HAP-1 (cell line): ENCODE data around the gene PIGB.
"Not testable (repeated sequence)": the region's sequence is repeated elsewhere in the genome, so short reads cannot be mapped to it uniquely, and the experiment has no call there.

Experiments
- DNase-seq, 2 experiments: peaks; one replicate each; pipeline ENCODE4 v3.0.0-alpha.2; 2016 to 2020; ENCODE audit warnings: low spot score in 2 of 2
- H3K27me3 ChIP-seq: fragments of 250-450 bp; sonication (Bioruptor Pico); 2 replicates; pipeline ENCODE4 v1.5.1; 2020; ENCODE audit warnings: low read depth, mild to moderate bottlenecking, moderate library complexity
- H3K36me3 ChIP-seq: fragments of 250-450 bp; sonication (Bioruptor Pico); replicated peaks from 2 replicates; pipeline ENCODE4 v1.5.1; 2020; ENCODE audit warnings: mild to moderate bottlenecking
- H3K4me1 ChIP-seq: fragments of 250-450 bp; sonication (Bioruptor Pico); 2 replicates; pipeline ENCODE4 v1.5.1; 2020; ENCODE audit warnings: mild to moderate bottlenecking
- H3K4me3 ChIP-seq: fragments of 250-450 bp; sonication (Bioruptor Pico); 2 replicates; pipeline ENCODE4 v1.5.1; 2020; ENCODE audit warnings: mild to moderate bottlenecking, moderate library complexity
- H3K9me3 ChIP-seq: fragments of 250-450 bp; sonication (Bioruptor Pico); 2 replicates; pipeline ENCODE4 v1.5.1; 2020; ENCODE audit warnings: mild to moderate bottlenecking, moderate library complexity
- in situ Hi-C: fragments of 300-500 bp; cut with MboI; formaldehyde crosslinking; loops from 3 replicates; pipeline ENCODE4 v1.14.3; 2020; ENCODE audit warnings: low sequenced_read_pairs, inconsistent platforms, mixed read lengths

The PIGB gene

GRCh38 chr15:55286442-55287189 is 32.4 kb upstream of the PIGB start:
- not testable (repeated sequence) for DNase-seq, H3K27me3 ChIP-seq, H3K9me3 ChIP-seq, H3K4me3 ChIP-seq, H3K4me1 ChIP-seq, H3K36me3 ChIP-seq
- in situ Hi-C loops: loop anchor here (5.0 kb wide), 1 partner anchor 69 kb away; no protein-coding TSS in a partner anchor

GRCh38 chr15:55288006-55288717 is 30.9 kb upstream of the PIGB start:
- Histone ChIP-seq H3K27me3 (no peaks in the 10 kb centered on the region), H3K4me3 (0 out of 2 replicates have a peak overlapping the region, but pooled peaks have one; percentile 57), H3K36me3 (no peaks in the 10 kb centered on the region), H3K4me1 (peaks cover 6% of the 10 kb centered on the region), H3K9me3 (no peaks in the 10 kb centered on the region)
- in situ Hi-C loops: loop anchor here (5.0 kb wide), 1 partner anchor 71 kb away; no protein-coding TSS in a partner anchor
- DNase-seq: no peak

GRCh38 chr15:55289011-55289745 is 29.8 kb upstream of the PIGB start:
- no peaks in the 10 kb centered on the region for H3K27me3 ChIP-seq
- in situ Hi-C loops: loop anchor here (5.0 kb wide), 1 partner anchor 72 kb away; no protein-coding TSS in a partner anchor
- H3K9me3 ChIP-seq: no peaks in the 10 kb centered on the region
- peak overlapping the region; percentile 57 for H3K4me3 ChIP-seq
- H3K4me1 ChIP-seq: peaks cover 6% of the 10 kb centered on the region
- H3K36me3 ChIP-seq: no peaks in the 10 kb centered on the region
- DNase-seq: peak; percentile 3 to 27

GRCh38 chr15:55289746-55290527 is 29.1 kb upstream of the PIGB start, which contains the start of gene RAB27A:
TSS of gene RAB27A (minus strand) at chr15:55289813. CDS start at chr15:55234934, 54,879 bp downstream.
- Histone ChIP-seq H3K36me3 (no peaks in the 10 kb centered on the region), H3K4me1 (peaks cover 6% of the 10 kb centered on the region), H3K27me3 (no peaks in the 10 kb centered on the region), H3K9me3 (no peaks in the 10 kb centered on the region), H3K4me3 (peak within 1 kb of the TSS; percentile 57)
- peak; percentile 67 to 84 for DNase-seq
- in situ Hi-C loops: loop anchor here (5.0 kb wide), 1 partner anchor 73 kb away; no protein-coding TSS in a partner anchor

GRCh38 chr15:55290528-55291057 is 28.4 kb upstream of the PIGB start:
- DNase-seq: peak; percentile 70 to 88

GRCh38 chr15:55297315-55297714 is 21.7 kb upstream of the PIGB start:
- Histone ChIP-seq H3K36me3 (no peaks in the 10 kb centered on the region), H3K4me3 (no peak overlapping the region), H3K27me3 (no peaks in the 10 kb centered on the region), H3K4me1 (no peaks in the 10 kb centered on the region), H3K9me3 (no peaks in the 10 kb centered on the region)
- no peak for DNase-seq
- in situ Hi-C loops: no loop called here

More at GRCh38 chr15:55290528-55291057, 28.4 kb upstream of the PIGB start:
- H3K4me1 ChIP-seq: peaks cover 6% of the 10 kb centered on the region
- no peaks in the 10 kb centered on the region for H3K27me3 ChIP-seq
- peak overlapping the region; percentile 57 for H3K4me3 ChIP-seq
- in situ Hi-C loops: no loop called here
- H3K9me3 ChIP-seq: no peaks in the 10 kb centered on the region
- no peaks in the 10 kb centered on the region for H3K36me3 ChIP-seq

GRCh38 chr15:55302801-55303200 is 16.2 kb upstream of the PIGB start:
- H3K27me3 ChIP-seq, H3K9me3 ChIP-seq, DNase-seq, in situ Hi-C loops, H3K4me1 ChIP-seq, H3K4me3 ChIP-seq, H3K36me3 ChIP-seq: not testable (repeated sequence)

- DNase-seq: no peak
- Histone ChIP-seq H3K4me3 (peak overlapping the region; percentile 66), H3K27me3 (no peaks in the 10 kb centered on the region), H3K9me3 (no peaks in the 10 kb centered on the region), H3K4me1 (peaks cover 8% of the 10 kb centered on the region), H3K36me3 (no peaks in the 10 kb centered on the region)
- in situ Hi-C loops: no loop called here
These were observed 665 bp downstream of the PIGB start for GRCh38 chr15:55319537-55320237.

GRCh38 chr15:55320238-55320550 is 1.2 kb downstream of the PIGB start:
- DNase-seq: no peak
- in situ Hi-C loops: no loop called here
- peaks cover 9% of the 10 kb centered on the region for H3K4me1 ChIP-seq

GRCh38 chr15:55320963-55321362 is 1.9 kb downstream of the PIGB start:
- H3K9me3 ChIP-seq: no peaks in the 10 kb centered on the region
- no peaks in the 10 kb centered on the region for H3K36me3 ChIP-seq
- no peaks in the 10 kb centered on the region for H3K27me3 ChIP-seq
- H3K4me1 ChIP-seq: peaks cover 9% of the 10 kb centered on the region
- no peak overlapping the region for H3K4me3 ChIP-seq
- in situ Hi-C loops: no loop called here
- no peak for DNase-seq

More at GRCh38 chr15:55320238-55320550, 1.2 kb downstream of the PIGB start:
- Histone ChIP-seq H3K9me3 (no peaks in the 10 kb centered on the region), H3K36me3 (no peaks in the 10 kb centered on the region), H3K27me3 (no peaks in the 10 kb centered on the region), H3K4me3 (no peak overlapping the region)

GRCh38 chr15:55322467-55322866 is 3.4 kb downstream of the PIGB start:
- Histone ChIP-seq H3K27me3 (no peaks in the 10 kb centered on the region), H3K9me3 (no peaks in the 10 kb centered on the region), H3K4me1 (peaks cover 9% of the 10 kb centered on the region), H3K36me3 (no peaks in the 10 kb centered on the region), H3K4me3 (no peak overlapping the region)
- in situ Hi-C loops: no loop called here
- no peak for DNase-seq

- no peaks in the 10 kb centered on the region for H3K36me3 ChIP-seq
- DNase-seq: no peak
- H3K4me3 ChIP-seq: no peak overlapping the region
- in situ Hi-C loops: no loop called here
- H3K9me3 ChIP-seq: no peaks in the 10 kb centered on the region
- H3K4me1 ChIP-seq: peaks cover 9% of the 10 kb centered on the region
- H3K27me3 ChIP-seq: no peaks in the 10 kb centered on the region
These were observed 8.4 kb downstream of the PIGB start for GRCh38 chr15:55327387-55327786.
